Measurements from ENCODE around the gene PLA2R1.
A peak's percentile ranks its signal among the peaks of the same experiment; 100 is the strongest.

The PLA2R1 gene

GRCh38 chr2:159916511-159916910, 145.9 kb downstream of the PLA2R1 start:
- no peaks in the 10 kb centered on the region for H3K9me3 ChIP-seq (ENCODE audit: insufficient read depth, low read depth, low read length)

GRCh38 chr2:159913900-159914299, 148.5 kb downstream of the PLA2R1 start:
- H3K4me1 ChIP-seq (ENCODE audit: insufficient read depth, low read length) = no peaks in the 10 kb centered on the region
- H3K9me3 ChIP-seq (ENCODE audit: insufficient read depth, low read depth, low read length) = no peaks in the 10 kb centered on the region
- H3K27me3 ChIP-seq (ENCODE audit: insufficient read depth, low read length) = peaks cover 3% of the 10 kb centered on the region; the same call in 1 of the 2 replicates
- no peak overlapping the region for H3K27ac ChIP-seq (ENCODE audit: low read length)
- no peak overlapping the region for H3K4me3 ChIP-seq (ENCODE audit: low read length)
- H3K36me3 ChIP-seq (ENCODE audit: insufficient read depth, low read depth, low read length) = no peaks in the 10 kb centered on the region
- H3K9ac ChIP-seq (ENCODE audit: low read depth, low read length) = no peak overlapping the region

More at GRCh38 chr2:159916511-159916910, 145.9 kb downstream of the PLA2R1 start:
- H3K4me1 ChIP-seq (ENCODE audit: insufficient read depth, low read length) = no peaks in the 10 kb centered on the region
- H3K36me3 ChIP-seq (ENCODE audit: insufficient read depth, low read depth, low read length) = no peaks in the 10 kb centered on the region
- no peak overlapping the region for H3K4me3 ChIP-seq (ENCODE audit: low read length)
- peaks cover 20% of the 10 kb centered on the region for H3K27me3 ChIP-seq (ENCODE audit: insufficient read depth, low read length)
- no peak overlapping the region for H3K9ac ChIP-seq (ENCODE audit: low read depth, low read length)
- no peak overlapping the region for H3K27ac ChIP-seq (ENCODE audit: low read length)

GRCh38 chr2:159912580-159912979, 149.8 kb downstream of the PLA2R1 start:
- Histone ChIP-seq H3K27ac (ENCODE audit: low read length) (no peak overlapping the region), H3K4me3 (ENCODE audit: low read length) (no peak overlapping the region), H3K9me3 (ENCODE audit: insufficient read depth, low read depth, low read length) (no peaks in the 10 kb centered on the region)

GRCh38 chr2:159910951-159911350, 151.5 kb downstream of the PLA2R1 start:
- H3K36me3 ChIP-seq (ENCODE audit: insufficient read depth, low read depth, low read length) = no peaks in the 10 kb centered on the region
- H3K9ac ChIP-seq (ENCODE audit: low read depth, low read length) = no peak overlapping the region
- H3K9me3 ChIP-seq (ENCODE audit: insufficient read depth, low read depth, low read length) = no peaks in the 10 kb centered on the region
- H3K27ac ChIP-seq (ENCODE audit: low read length) = no peak overlapping the region
- no peaks in the 10 kb centered on the region for H3K4me1 ChIP-seq (ENCODE audit: insufficient read depth, low read length)
- no peak overlapping the region for H3K4me3 ChIP-seq (ENCODE audit: low read length)
- H3K27me3 ChIP-seq (ENCODE audit: insufficient read depth, low read length) = no peaks in the 10 kb centered on the region

More at GRCh38 chr2:159912580-159912979, 149.8 kb downstream of the PLA2R1 start:
- Histone ChIP-seq H3K27me3 (ENCODE audit: insufficient read depth, low read length) (no peaks in the 10 kb centered on the region), H3K36me3 (ENCODE audit: insufficient read depth, low read depth, low read length) (no peaks in the 10 kb centered on the region), H3K4me1 (ENCODE audit: insufficient read depth, low read length) (no peaks in the 10 kb centered on the region), H3K9ac (ENCODE audit: low read depth, low read length) (no peak overlapping the region)

GRCh38 chr2:159908623-159909022, 153.8 kb downstream of the PLA2R1 start:
- Histone ChIP-seq H3K4me1 (ENCODE audit: insufficient read depth, low read length) (no peaks in the 10 kb centered on the region), H3K9me3 (ENCODE audit: insufficient read depth, low read depth, low read length) (no peaks in the 10 kb centered on the region), H3K36me3 (ENCODE audit: insufficient read depth, low read depth, low read length) (no peaks in the 10 kb centered on the region), H3K27me3 (ENCODE audit: insufficient read depth, low read length) (peaks cover 14% of the 10 kb centered on the region; the same call in 1 of the 2 replicates), H3K9ac (ENCODE audit: low read depth, low read length) (no peak overlapping the region), H3K4me3 (ENCODE audit: low read length) (no peak overlapping the region), H3K27ac (ENCODE audit: low read length) (no peak overlapping the region)

GRCh38 chr2:159907909-159908308, 154.5 kb downstream of the PLA2R1 start:
- H3K27ac ChIP-seq (ENCODE audit: low read length) = no peak overlapping the region
- H3K36me3 ChIP-seq (ENCODE audit: insufficient read depth, low read depth, low read length) = no peaks in the 10 kb centered on the region
- H3K9ac ChIP-seq (ENCODE audit: low read depth, low read length) = no peak overlapping the region
- H3K4me1 ChIP-seq (ENCODE audit: insufficient read depth, low read length) = no peaks in the 10 kb centered on the region
- H3K27me3 ChIP-seq (ENCODE audit: insufficient read depth, low read length) = peaks cover 21% of the 10 kb centered on the region; the same call in 1 of the 2 replicates
- H3K9me3 ChIP-seq (ENCODE audit: insufficient read depth, low read depth, low read length) = no peaks in the 10 kb centered on the region
- no peak overlapping the region for H3K4me3 ChIP-seq (ENCODE audit: low read length)

GRCh38 chr2:159905926-159906714, 156.3 kb downstream of the PLA2R1 start:
- H3K9me3 ChIP-seq (ENCODE audit: insufficient read depth, low read depth, low read length) = no peaks in the 10 kb centered on the region
- no peak overlapping the region for H3K4me3 ChIP-seq (ENCODE audit: low read length)
- H3K27me3 ChIP-seq (ENCODE audit: insufficient read depth, low read length) = peaks cover 29% of the 10 kb centered on the region; the same call in 1 of the 2 replicates
- no peaks in the 10 kb centered on the region for H3K36me3 ChIP-seq (ENCODE audit: insufficient read depth, low read depth, low read length)
- H3K9ac ChIP-seq (ENCODE audit: low read depth, low read length) = no peak overlapping the region
- H3K4me1 ChIP-seq (ENCODE audit: insufficient read depth, low read length) = no peaks in the 10 kb centered on the region
- no peak overlapping the region for H3K27ac ChIP-seq (ENCODE audit: low read length)

GRCh38 chr2:159904959-159905305, 157.5 kb downstream of the PLA2R1 start:
- peak overlapping the region; percentile 60; the same call in 1 of the 2 replicates for H3K4me3 ChIP-seq (ENCODE audit: low read length)

GRCh38 chr2:159904127-159904958, 158.1 kb downstream of the PLA2R1 start, which contains the start of gene LY75:
Gene LY75, minus strand, starts transcription at chr2:159904756.
- H3K4me3 ChIP-seq (ENCODE audit: low read length) = peak within 1 kb of the TSS; percentile 60; the same call in 1 of the 2 replicates
- H3K9me3 ChIP-seq (ENCODE audit: insufficient read depth, low read depth, low read length) = no peaks in the 10 kb centered on the region
- H3K36me3 ChIP-seq (ENCODE audit: insufficient read depth, low read depth, low read length) = no peaks in the 10 kb centered on the region
- peaks cover 29% of the 10 kb centered on the region; the same call in 1 of the 2 replicates for H3K27me3 ChIP-seq (ENCODE audit: insufficient read depth, low read length)
- H3K4me1 ChIP-seq (ENCODE audit: insufficient read depth, low read length) = no peaks in the 10 kb centered on the region
- no peak within 1 kb of the TSS for H3K9ac ChIP-seq (ENCODE audit: low read depth, low read length)
- H3K27ac ChIP-seq (ENCODE audit: low read length) = no peak within 1 kb of the TSS

More at GRCh38 chr2:159904959-159905305, 157.5 kb downstream of the PLA2R1 start:
- Histone ChIP-seq H3K4me1 (ENCODE audit: insufficient read depth, low read length) (no peaks in the 10 kb centered on the region), H3K27ac (ENCODE audit: low read length) (no peak overlapping the region), H3K9me3 (ENCODE audit: insufficient read depth, low read depth, low read length) (no peaks in the 10 kb centered on the region), H3K27me3 (ENCODE audit: insufficient read depth, low read length) (peaks cover 29% of the 10 kb centered on the region; the same call in 1 of the 2 replicates), H3K36me3 (ENCODE audit: insufficient read depth, low read depth, low read length) (no peaks in the 10 kb centered on the region), H3K9ac (ENCODE audit: low read depth, low read length) (no peak overlapping the region)

GRCh38 chr2:159903443-159904126, 158.8 kb downstream of the PLA2R1 start:
- H3K9me3 ChIP-seq (ENCODE audit: insufficient read depth, low read depth, low read length) = no peaks in the 10 kb centered on the region
- H3K4me3 ChIP-seq (ENCODE audit: low read length) = no peak overlapping the region; the same call in 1 of the 2 replicates
- no peak overlapping the region for H3K27ac ChIP-seq (ENCODE audit: low read length)
- peaks cover 29% of the 10 kb centered on the region; the same call in 1 of the 2 replicates for H3K27me3 ChIP-seq (ENCODE audit: insufficient read depth, low read length)
- H3K9ac ChIP-seq (ENCODE audit: low read depth, low read length) = no peak overlapping the region
- no peaks in the 10 kb centered on the region for H3K36me3 ChIP-seq (ENCODE audit: insufficient read depth, low read depth, low read length)
- H3K4me1 ChIP-seq (ENCODE audit: insufficient read depth, low read length) = no peaks in the 10 kb centered on the region

- Histone ChIP-seq H3K27me3 (ENCODE audit: insufficient read depth, low read length) (peaks cover 29% of the 10 kb centered on the region; the same call in 1 of the 2 replicates), H3K4me3 (ENCODE audit: low read length) (no peak overlapping the region), H3K36me3 (ENCODE audit: insufficient read depth, low read depth, low read length) (no peaks in the 10 kb centered on the region), H3K27ac (ENCODE audit: low read length) (no peak overlapping the region), H3K9me3 (ENCODE audit: insufficient read depth, low read depth, low read length) (no peaks in the 10 kb centered on the region), H3K9ac (ENCODE audit: low read depth, low read length) (no peak overlapping the region), H3K4me1 (ENCODE audit: insufficient read depth, low read length) (no peaks in the 10 kb centered on the region)
Observed at GRCh38 chr2:159902722-159903121, 159.7 kb downstream of the PLA2R1 start.
